NCI-H2196 (cell line): ENCODE measurements around the gene EXD2.
"Not testable (repeated sequence)": the region's sequence is repeated elsewhere in the genome, so short reads cannot be mapped to it uniquely, and the experiment has no call there.

Experiments used
- DNase-seq: peaks from one replicate; lab custom pipeline; 2025; ENCODE audit not compliant: unreplicated experiment; lab: John Stamatoyannopoulos, UW

Gene EXD2

DNA sequence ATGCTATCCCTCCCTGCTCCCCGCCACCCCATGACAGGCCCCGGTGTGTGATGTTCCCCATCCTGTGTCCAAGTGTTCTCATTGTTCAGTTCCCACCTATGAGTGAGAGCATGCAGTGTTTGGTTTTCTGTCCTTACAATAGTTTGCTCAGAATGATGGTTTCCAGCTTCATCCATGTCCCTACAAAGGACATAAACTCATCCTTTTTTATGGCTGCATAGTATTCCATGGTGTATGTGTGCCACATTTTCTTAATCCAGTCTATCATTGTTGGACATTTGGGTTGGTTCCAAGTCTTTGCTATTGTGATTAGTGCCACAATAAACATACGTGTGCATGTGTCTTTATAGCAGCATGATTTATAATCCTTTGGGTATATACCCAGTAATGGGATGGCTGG lies 86.1 kb downstream of the EXD2 start:
- DNase-seq, result not testable (repeated sequence)

DNA sequence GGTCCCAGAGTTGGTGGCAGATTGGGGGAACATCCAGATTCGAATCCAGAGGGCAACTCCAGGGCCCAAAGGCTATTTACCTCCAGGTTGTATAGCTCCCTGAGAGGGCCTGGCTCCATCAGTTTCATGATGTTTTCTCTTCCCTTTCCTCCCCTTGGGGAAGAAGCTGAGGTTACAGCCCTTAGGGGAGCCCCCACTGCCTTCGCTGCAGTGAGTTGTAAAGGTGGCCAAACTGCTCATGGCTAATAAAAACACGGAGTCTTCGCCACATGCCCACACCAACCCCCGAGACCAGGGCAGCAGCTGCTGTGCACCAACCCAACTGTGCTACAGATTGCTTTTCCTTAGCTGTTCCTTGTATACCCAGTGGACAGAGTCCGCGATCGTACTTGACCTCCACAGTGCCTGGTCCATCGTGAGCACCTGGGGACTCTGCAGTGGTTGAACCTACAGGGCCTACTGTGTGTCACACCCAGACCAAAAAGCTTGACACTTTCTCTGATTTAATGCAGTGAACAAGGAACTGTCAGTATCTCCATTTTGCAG lies 89.5 kb downstream of the EXD2 start:
- DNase-seq, result no peak

DNA sequence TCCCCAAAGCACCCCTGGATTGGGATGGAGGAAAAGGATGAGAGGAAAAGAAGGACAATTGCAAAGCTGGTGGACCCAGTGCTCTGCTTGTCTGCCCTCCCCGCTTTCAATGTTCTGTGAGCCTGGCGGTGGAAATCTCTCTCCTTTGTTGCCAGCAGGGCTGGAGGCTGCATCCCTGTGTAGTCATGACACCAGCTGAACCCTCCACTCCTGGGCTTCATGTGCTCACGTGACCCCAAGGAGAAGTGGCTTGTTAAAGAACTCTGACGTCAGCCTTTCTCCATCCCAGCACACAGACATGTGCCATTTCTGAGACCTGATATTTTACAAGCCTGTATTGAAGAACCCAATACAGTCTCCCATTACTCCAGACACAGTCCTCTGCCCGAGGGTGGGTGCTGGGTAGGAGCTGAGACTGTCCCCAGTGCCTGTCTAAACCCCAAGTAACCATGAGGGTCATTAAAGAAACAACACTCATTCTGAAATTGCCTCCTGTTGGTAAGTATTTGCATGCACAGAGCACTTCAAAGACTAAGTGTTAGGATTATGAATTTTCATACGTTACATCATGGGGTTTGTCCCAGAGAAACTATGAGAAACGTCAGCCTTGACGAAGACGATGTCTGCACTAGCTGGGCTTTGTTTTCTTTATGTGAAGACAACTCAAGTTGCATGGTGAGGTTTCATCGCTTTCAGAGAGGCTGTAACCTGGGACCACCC lies 90.3 kb downstream of the EXD2 start:
- DNase-seq, result peak; percentile 84

DNA sequence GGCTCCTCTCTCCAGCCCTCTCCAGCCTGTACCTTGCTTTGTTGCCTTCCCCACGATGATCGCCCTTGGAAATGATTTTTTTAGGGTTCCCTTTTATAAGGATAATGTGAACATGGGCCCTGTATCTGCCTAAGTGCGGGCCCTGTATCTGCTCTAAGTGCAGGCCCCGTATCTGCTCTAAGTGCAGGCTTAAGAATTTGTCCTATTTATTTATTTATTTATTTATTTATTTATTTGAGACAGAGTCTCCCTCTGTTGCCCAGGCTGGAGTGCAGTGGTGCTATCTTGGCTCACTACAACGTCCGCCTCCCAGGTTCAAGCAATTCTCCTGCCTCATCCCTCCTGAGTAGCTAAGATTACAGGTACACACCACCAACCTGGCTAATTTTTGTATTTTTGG lies 91.2 kb downstream of the EXD2 start:
- DNase-seq, result no peak

DNA sequence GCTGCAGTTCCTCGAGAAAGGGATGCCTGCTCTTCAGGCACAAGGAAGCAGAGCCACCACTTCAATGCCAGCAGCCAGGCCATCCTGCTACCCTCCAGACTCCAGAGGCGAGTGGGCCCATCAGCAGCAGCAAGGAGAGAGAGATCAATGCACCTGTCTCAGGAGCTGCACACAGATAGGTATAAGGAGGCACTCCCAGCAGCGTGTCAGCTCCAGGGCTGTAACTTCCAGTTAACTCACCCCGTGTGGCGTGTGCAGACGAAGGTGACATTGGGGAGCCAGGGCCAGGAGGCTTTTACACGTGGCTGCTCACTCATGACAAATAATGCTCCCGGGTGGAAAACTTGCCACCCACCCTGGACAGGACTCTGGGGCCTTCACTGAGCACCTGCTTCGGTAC lies 92.9 kb downstream of the EXD2 start:
- no peak for DNase-seq

DNA sequence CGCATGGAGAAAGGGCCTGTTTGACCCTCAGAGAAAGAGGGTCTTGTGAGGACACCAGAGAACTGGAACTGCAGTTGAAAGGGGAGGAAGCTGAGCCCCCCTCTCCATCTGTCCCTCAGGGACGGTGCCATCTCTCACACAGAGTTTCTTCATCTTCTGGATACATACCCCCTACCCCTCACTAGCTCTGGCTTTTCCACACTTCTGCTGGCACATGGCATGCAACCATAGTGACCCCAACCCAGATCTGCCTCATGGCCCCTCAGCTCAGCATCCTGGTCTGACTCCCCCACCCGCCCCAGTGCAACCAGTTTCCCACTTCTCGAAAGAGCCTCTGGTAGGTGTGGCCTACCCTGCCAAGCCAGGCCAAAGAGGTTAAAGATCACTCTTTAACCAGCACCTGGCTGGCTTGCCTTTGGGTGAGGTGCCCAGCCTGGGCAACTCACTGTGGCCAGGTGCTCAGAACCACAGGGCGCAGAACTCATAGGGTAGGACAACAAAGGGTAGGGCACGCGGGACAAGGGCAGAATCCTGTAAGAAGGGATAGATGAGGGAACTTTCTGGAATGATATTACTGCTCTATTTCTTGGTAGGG lies 94.5 kb downstream of the EXD2 start:
- DNase-seq, result no peak

DNA sequence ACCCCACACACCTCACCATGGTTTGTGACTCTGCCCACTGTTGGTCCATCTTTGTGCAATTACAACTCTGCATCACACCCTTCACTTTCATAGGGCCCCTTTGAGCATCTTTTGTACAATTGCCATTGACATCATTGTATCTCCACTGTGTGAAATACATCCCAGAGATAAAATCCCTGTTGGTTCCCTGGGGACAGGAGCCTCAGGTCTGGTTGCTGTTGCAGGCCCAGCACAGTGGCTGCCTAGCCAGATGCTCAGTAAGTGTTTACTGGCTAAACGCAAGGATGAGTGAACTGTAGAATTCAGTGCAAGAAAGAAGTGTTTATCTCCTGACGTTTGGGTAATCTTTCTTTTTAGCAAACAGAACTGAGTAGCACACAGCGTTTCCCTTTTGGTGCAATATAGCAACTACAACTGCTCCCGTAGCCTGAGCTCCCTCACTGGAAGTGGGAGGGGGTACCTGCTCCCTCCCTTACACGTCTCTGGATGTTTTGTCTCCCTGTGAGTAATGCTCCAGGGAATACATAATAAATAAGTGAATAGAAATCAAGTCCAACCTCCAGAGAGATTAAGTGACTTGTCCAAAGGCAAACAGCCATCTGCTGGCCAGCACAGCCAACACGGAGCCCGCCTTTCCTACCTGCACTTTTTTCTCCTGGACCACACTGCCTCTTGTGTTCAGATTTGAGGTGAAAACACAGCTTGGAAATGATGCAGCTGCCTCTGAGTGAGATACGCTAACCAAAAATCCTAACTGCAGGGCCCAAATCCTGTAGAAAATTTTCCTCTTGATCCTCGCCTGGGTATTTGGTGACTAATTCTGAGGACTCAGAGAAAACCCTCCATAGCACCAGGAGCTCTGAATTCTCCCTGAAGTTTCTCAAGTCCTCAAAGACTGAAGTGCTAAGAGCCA lies 96.1 kb downstream of the EXD2 start:
- no peak for DNase-seq

DNA sequence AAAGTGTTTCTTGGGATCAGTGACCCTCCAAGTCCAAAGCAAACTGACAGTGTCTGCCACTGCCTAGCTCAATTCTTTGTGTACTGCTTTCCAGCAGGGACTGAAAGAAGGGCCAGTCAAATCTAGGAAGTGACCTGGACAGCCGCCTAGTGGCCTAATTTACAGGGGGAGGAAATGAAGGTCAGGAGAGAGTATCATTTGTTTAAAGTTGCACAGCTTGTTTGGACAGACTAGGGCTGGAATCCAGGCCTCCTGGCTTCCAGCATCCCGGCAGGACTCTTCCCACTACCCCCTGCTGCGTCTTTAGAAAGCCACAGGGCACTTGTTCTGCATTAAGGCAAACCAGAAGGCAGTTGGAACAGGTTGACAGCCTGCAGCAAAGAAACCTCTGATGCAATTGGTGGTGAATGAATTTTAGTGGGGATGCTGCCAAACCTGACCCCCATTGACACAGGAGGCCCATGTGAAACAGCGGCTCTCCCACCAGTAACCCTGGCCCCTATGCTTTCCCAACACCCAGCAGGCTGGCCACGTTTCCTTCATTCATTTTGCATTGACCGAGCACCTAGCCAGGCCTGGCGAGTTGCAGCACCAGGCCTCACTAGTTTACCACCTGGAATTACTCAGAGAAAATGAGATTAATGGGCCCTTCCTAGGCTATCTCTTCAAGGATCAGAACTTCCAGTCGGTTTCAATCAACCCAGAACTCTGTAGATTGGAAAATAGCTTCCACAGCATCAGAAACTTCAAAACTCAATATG lies 96.9 kb downstream of the EXD2 start:
- DNase-seq, result no peak

DNA sequence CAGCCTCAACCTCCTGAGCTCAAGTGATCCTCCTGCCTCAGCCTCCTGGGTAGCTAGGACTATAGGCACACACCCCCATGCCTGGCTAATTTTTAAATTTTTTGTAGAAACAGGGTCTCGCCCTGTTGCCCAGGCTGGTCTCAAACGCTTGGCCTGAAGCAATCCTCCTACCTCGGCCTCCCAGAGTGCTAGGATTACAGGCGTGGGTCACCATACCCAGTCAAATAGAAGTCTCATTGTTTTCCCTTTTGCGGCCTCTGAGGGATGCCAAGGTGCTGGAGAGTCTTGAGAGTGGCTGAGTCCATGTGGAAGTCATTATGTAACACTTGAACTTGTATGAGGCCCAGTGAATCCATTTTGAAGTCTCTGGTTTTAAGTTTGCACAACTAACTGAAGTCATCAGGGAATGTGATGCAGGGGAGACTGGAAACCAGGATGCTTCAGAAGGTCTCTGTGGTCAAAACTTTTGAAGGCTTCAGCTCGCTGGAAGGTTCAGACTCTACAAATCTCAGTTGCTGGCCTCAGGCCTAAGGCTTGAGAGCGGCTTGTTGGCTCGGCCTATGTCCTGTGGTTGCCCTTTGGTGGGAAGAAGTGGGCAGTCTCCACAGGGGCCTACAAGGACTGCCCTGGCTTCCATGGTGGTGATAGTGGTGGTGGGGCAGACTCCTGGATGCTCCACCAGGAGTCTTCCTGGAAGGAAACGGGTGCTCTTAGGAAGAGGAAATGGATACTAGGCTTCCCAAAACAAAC lies 97.8 kb downstream of the EXD2 start:
- DNase-seq, result no peak

DNA sequence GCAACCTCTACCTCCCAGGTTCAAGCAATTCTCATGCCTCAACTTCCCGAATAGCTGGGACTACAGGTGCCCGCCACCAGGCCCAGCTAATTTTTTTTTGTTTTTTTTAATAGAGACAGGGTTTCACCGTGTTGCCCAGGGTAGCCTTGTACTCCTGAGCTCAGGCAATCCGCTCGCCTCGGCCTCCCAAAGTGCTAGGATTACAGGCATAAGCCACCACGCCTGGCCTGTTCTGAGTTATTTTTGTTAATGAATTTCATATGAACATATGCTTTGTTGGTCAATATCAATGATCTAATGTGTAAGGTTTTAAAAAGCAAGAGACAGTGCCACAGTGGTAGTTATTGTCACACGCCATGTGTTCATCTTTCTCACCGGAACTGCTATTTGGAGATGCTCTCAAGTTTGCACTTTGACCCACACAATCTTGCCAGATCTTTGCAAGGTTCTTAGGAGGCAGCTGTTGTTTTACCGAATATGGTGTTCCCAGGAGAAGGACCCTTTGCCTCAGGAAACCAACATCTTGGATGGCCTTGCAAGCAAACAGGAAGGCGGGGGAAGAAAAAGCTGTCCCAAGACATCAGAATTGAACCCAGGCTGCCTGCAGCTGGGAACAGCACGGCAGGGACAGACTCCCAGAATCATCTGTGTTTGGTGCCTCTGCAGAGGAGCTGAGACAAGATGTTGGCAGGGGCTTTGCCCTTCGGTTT lies 98.7 kb downstream of the EXD2 start:
- DNase-seq, result no peak

DNA sequence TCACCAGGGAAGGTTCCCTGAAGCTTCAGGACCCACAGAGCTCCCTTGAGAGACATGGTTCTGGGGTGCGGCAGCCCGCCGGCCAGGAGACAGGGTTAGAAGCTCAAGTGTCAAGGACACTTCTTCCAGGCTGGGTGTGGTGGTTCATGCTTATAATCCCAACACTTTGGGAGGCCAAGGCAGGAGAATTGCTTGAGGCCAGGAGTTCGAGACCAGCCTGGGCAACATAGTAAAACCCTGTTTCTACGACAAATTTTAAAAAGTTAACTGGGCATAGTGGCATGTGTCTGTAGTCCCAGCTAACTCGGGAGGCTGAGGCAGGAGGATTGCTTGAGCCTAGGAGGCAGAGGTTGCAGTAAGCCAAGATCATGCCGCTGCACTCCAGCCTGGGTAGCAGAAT lies 99.6 kb downstream of the EXD2 start:
- not testable (repeated sequence) for DNase-seq

DNA sequence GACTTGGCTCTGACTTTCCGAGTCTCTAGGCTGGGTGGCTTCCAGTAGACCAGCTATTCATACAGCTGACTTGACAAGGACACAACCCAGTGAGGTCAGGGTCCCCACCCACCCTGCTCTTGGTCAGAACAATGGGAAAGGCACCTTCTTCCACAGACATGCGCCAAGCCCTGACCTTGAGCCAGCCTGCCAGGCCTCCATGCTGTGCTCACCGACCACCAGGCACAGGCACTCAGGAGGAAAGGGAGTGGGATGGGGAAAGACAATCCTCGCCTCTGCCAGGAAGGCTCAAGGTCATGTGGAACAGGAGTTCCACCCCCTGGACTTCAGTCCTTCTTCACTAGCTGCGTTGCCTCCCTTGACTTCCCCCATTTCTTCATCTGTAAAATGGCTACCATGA lies 100.1 kb downstream of the EXD2 start:
- no peak for DNase-seq

DNA sequence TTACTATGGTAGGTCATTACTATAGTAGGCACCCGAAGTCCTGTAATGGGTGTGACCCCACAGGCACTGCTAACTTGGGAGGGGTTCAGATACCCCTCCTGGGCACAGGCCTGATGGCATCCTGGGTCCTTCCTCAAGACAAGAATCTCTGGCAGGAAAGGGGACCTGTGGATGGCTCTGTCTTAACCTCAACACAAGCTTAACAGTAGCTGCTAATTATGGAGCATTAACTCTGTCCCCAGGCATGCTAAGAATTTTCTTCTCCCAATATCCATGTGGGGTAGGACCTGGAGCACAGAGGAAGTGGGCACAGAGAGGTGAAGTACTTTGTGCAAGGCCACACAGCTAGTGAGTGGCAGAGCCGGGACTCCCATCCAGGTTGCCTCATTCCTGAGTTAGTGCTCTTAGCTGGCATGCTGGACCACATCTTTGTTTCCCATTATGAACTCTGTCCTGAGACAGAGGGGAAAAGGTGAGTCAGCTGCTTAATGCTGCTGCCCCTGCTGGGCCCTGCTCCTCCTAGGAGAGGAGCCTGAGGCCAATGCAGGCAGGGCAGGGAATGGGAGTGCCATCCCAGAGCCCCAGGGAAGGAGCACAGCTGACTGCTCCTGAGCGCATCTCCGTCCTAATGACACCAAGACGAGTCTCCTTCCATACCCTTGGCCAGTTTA lies 100.7 kb downstream of the EXD2 start:
- no peak for DNase-seq
